NCI-H1694 (cell line): ENCODE measurements around the gene RIMBP3C.
"Not testable (repeated sequence)": the region's sequence is repeated elsewhere in the genome, so short reads cannot be mapped to it uniquely, and the experiment has no call there.

Experiments
- DNase-seq: peaks from one replicate; lab custom pipeline; 2025; lab: John Stamatoyannopoulos, UW

Gene RIMBP3C, protein sequence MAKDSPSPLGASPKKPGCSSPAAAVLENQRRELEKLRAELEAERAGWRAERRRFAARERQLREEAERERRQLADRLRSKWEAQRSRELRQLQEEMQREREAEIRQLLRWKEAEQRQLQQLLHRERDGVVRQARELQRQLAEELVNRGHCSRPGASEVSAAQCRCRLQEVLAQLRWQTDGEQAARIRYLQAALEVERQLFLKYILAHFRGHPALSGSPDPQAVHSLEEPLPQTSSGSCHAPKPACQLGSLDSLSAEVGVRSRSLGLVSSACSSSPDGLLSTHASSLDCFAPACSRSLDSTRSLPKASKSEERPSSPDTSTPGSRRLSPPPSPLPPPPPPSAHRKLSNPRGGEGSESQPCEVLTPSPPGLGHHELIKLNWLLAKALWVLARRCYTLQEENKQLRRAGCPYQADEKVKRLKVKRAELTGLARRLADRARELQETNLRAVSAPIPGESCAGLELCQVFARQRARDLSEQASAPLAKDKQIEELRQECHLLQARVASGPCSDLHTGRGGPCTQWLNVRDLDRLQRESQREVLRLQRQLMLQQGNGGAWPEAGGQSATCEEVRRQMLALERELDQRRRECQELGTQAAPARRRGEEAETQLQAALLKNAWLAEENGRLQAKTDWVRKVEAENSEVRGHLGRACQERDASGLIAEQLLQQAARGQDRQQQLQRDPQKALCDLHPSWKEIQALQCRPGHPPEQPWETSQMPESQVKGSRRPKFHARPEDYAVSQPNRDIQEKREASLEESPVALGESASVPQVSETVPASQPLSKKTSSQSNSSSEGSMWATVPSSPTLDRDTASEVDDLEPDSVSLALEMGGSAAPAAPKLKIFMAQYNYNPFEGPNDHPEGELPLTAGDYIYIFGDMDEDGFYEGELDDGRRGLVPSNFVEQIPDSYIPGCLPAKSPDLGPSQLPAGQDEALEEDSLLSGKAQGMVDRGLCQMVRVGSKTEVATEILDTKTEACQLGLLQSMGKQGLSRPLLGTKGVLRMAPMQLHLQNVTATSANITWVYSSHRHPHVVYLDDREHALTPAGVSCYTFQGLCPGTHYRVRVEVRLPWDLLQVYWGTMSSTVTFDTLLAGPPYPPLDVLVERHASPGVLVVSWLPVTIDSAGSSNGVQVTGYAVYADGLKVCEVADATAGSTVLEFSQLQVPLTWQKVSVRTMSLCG (N-terminal part only)

DNA sequence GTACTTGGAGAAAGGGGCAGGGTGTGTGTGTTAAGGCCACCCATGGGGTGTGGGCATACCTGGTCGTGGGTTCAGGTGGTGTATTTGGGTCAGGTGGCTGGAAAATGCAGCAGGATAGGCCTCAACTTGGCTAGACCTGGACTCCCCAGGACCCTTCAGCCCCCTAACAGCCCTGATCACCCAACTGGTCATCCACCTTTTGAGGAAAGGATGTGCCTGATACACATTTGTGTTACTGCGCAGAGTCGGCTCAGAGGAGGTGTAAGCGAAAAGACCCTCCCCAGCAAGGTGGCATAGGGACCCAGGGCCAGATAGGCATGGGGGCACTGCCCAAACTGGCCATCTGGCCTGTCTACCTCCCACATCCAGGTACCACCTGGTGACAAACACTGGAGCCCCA is at the start of gene RIMBP3C:
TSS of gene RIMBP3C (minus strand) at position 101 of the 400 bp plus-strand sequence. CDS start 485 bp downstream, outside the sequence.
- DNase-seq = not testable (repeated sequence)

DNA sequence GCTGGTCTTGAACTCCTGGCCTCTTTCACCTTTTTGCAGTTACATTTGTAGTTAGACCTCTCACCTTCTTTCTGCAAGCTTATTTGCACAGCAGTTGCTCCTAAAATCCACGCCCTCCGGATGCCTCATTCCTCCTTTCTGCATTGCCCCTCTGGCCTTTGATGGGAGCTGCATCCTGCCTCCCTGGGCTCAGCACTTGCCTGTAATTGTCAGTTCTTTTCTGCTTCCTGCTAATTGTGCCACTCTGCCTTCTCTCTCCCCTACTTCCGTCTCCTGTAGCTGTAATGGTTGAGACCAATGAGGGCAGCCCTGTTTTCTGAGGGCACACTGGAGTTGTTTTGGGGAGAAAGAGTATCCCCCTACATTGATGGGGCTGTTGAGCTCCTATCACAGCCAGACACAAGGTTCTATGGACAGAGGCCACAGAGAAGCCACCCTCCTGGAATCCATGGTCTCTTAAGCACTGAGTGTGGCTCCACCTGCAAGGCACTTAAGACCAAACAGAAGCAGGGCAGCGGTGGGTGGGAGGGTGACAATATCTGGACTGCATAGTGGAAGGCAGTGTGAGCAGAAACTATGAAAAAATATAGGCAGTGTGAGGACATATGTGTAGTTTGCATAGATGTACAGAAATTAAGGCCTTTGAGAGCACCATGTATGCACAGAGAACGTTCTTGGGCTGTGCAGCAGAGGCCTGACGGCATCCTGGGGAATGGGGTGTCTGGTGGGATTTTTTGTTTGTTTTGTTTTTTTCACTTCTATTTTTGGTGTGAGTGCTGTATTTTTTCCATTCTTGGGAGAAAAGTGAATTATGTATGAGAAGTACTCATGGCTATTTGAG is 48.0 kb upstream of the RIMBP3C start:
- DNase-seq = no peak

DNA sequence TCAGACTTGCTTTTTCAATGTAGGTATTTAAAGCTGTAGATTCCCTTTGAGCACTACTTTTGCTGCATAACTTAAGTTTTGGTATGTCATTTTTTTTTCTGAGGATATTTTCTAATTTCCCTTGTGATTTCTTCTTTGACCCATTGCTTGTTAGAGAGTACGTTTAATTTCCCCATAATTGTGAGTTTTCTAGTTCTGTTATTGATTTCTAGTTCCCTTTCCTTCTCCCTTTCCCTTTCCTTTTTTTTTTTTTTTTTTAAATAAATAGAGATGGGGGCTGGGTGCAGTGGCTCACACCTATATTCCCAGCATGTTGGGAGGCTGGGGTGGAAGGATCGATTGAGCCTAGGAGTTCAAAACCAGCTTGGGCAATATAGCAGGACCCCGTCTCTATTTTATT is 47.0 kb upstream of the RIMBP3C start:
- DNase-seq = no peak

DNA sequence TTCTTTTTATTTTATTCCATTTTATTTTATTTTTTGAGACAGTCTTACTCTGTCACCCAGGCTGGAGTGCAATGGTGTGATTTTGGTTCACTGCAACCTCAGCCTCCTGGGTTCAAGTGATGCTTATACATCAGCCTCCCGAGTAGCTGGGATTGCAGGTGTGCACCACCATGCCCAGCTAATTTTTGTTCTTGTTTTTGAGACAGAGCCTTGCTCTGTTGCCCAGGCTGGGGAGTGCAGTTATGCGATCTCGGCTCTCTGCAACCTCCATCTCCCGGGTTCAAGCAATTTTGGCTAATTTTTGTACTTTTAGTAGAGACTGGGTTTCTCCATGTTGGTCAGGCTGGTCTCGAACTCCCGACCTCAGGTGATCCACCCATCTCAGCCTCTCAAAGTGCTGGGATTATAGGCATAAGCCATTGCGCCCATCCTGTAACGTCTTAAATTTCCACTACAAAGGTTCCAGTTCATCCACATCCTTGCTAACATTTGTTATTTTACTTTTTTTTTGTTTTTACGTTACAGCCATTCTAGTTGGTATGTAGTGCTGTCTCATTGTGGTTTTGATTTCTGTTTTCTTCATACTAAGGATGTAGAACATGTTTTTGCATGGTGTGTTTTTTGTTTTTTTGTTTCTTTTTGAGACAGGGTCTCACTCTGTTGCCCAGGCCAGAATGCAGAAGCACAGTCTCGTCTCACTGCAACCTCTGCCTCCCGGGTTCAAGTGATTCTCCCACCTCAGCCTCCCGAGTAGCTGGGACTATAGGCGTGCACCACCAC is 45.3 kb upstream of the RIMBP3C start:
- not testable (repeated sequence) for DNase-seq

DNA sequence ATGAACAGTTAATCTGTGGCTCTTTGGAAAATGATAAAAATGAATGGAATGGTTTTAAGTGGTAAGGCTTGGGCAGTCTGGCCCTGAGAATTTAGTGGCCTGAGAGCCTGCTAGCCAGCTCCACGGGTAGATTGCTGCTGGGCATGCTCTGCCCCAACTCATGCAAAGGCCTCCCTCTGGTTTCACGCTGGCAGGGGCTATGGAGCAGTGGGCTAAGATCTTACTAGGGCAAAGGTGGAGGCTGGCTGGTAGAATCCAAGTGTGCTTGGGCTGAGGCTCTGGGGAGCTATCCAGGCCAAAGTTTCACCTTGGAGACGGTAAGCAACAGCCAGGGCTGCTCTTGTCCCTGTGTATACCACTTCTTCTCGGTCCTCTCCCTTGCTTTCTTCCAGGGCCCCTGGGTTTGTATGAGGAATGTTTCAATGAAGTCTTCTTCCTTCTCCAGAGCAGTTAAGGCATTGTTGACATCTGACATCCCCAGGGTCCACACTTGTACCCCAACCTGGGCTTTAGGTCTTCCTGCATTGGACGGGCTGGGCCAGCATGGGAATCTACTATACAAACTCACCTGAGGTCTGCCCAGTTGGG is 43.7 kb upstream of the RIMBP3C start:
- DNase-seq = no peak

DNA sequence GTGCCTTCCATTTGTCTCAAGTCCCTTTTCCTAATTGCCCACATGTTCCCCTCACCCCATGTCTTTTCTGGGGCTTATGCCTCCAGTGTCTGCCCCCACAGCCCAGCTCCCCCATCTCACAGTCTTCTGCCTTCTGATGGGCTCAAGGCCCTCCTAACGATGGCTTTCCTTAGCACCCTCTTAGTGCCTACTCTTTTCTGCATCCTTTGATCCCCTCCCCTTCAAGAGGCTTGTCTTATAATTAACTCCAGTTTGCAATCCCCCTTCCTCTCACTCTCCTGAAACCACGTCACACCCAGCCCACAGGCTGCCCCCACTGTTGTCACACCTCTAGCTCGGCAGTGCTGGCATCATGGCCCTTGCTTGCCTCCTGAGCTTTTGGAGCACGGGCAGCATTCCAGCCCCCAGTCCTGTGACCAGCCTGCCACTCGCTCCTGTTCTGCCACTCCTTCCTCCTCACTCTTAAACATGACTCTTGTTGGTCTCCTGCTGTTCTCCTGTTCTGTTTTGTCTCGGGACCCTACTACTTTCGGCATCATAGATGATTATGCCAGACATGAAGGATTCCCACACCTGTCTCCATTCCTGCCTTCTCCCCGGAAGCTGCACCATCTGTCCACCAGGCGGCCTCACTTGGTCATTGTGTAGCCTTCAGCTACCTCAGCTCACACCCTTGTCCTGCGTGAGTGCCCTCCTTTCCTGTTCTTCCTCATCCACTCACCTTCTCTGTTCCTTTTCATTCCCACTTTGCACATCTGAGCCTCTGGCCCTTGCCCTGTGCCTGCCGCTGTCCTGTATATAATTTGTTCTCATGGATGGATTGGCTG is 42.4 kb upstream of the RIMBP3C start:
- no peak for DNase-seq

DNA sequence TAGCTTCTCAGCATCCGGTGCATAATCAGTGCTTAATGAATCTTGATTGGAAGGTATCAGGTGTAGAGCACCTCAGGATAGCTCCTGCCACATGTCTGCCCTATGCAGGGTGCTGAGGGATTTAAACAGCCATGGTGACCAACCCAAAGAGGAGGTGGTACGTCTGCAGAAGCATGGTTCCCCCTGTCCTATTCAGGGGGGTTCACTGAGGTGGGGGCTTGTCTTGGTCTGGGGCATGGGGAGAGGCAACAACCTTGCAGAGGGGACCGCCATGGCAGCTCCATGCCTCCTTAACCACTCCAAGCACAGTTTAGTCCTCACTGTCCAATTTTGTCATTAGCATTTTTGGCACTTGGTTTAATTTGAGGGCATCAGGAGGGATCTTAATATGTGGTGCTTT is 41.2 kb upstream of the RIMBP3C start:
- no peak for DNase-seq

DNA sequence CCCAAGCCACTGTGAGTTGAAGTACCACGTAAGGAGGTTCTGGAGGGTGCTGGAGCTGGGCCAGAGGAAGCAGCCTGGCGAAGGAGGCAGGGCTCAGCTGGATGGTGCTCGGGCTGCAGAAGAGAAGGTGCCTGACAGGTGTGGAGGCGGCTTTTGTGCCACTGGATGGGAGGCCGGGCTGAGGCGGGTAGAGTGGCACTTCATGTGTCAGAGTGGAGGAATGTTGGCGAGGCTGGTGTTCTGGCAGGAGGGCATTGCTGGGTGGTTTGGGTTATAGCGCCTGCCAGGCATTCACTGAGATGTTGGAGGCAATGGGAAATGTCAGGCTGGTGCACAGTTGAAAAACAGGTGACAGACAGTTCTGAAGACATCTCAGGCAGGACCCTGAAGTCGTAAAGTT is 40.4 kb upstream of the RIMBP3C start:
- DNase-seq = no peak

DNA sequence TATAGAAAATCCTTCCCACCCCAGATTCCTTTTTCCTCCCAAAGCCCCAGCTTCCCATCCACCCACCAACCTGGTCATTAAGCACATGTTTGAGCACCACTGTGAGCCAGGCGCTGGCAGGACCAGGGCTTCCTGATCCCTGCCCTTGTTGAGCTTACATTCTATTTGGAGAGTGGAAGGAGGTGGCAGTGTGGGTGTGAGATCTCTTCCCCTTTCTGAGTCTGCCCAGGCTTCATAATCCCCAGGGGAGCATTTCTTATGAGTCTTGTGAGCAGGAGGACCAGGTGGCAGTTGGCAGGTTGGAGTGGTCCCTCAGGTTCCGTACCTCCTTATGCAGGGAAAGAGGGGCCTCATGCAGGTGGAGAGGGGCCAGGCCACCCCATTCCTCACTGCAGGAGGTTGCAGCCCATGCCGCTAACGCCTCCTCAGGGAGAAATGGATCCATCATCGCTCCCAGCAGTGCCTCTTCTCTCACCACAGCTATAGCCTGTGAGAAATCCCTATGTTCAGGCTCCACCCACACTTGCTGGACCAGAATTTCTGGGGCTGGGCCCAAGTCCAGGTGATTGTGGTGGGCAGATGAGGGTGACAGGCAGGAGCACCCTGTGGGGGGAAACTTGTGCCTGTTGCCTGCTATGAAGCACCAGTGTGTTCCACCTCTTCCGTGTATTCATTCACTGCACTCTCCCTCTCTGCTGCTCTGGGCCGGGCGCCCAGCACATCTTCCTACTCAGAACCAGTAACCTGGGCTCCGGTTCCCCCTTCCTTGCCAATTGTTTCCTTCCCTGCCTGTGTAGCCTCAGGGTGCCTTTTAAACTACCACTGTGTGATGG is 39.8 kb upstream of the RIMBP3C start:
- no peak for DNase-seq

DNA sequence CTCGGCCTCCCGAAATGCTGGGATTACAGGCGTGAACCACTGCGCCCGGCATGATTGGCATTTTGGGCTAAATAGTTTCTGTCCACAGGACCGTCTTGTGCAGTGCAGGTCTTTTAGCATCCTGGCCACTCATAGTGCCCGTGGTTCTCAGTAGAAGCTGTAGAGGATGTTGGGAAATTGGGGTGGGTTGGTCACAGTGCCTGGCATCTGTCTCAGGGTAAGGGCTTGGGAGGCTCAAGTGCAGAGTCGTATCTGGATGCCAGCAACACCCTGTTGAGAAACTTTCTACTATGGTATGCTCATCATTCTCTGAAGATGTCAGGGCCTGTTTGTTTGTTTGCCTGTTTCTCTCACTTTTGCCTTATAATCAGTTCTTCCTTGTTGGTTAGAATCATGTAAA is 38.1 kb upstream of the RIMBP3C start:
- no peak for DNase-seq

DNA sequence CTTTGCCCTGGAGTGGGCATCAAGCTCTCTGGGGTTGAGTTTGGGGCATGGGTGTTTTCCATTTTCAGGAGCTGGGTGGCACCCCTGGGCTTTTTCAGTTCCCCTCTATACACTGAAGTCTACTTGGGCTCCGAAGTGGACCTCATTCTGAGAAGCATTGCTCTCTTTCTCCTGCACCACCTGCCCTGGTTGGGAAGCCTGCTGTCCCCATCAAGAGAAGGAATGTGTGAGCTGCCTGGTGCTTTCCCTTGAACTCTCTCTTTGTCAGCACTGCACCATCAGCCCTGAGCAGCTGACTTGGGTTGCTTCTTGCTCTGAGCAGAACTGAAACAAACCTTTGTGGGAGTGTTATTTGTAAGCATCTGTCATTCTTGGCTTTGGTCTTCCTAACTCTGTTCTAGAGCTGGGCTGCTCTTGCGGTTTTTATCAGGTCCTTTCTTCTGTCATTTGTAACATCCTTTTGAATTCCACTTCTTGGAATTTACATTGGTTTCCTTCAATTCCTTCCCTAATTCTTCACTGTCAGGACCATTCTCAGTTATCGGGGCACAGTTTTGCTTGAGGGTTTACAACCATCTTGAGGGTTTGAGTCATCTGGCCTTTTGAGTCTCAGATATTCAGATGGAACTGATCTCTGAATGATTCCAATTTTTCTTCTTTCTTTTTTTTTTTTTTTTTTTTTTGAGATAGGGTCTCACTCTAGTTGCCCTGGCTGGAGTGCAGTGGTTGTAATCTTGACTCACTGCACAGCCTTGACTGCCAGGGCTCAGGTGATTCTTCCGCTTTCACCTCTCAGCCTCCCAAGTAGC is 36.7 kb upstream of the RIMBP3C start:
- peak; percentile 18 for DNase-seq

DNA sequence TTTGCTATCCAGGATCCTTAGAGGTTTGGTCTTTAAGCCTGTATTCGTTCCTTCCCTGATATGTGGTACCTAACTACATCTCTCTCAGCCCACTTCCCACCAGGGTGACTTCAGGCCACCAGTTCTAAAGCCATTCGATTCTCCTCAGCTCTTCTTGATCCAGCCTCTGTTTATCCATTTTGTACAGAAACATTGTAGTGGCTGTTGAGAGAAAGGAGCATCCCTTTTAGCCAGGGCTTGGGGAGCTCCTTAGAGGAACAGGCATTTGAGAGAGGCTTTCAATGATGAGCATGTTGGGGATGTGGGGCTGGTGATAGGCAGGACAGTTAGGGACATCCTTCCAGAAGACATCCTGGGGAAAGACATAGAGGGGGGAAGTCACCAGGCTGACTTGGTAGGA is 34.1 kb upstream of the RIMBP3C start:
- DNase-seq = no peak

DNA sequence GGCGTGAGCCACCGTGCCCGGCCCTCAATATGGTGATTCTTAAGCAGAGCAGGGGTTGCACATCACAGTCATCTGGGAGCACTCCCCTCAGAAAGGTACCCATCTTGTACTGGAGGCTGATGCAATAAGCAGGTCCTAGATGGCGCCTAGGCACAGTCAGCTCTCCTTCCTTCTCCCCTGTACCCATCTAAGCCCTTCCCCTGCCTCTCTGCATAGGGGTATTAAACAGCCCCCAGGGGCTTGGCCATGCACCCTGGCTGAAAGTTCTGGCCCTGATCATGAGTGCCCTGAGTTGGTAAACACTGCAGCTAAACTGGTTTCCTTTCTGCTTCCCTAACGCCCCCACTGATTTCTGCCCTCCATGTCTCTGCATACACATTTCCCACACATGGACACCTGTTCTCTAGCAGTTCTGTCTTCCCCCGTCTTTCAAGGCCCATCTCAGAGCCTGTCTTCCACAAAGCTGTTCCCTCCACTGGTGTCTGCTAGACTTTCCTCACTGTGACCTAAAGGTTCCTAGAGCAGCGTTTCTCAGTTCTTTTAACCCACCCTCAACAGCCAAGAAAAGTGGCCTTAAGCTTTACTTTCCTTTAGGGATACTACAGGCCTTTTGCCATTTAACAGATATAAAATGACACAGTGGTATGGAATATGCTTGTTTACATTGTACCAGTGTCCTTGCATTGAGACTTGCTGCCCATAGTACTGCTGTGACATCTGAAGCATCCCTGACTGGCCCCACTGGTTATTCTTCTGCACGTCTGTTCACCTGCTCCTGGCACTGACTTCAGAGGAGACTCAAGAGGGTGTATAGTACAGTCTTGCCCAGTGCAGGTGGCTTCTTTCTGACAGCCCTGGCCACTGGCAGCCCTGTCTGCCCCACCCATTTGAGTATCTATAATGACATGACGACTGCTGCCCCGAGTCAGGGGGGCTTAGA is 31.8 kb upstream of the RIMBP3C start:
- no peak for DNase-seq

DNA sequence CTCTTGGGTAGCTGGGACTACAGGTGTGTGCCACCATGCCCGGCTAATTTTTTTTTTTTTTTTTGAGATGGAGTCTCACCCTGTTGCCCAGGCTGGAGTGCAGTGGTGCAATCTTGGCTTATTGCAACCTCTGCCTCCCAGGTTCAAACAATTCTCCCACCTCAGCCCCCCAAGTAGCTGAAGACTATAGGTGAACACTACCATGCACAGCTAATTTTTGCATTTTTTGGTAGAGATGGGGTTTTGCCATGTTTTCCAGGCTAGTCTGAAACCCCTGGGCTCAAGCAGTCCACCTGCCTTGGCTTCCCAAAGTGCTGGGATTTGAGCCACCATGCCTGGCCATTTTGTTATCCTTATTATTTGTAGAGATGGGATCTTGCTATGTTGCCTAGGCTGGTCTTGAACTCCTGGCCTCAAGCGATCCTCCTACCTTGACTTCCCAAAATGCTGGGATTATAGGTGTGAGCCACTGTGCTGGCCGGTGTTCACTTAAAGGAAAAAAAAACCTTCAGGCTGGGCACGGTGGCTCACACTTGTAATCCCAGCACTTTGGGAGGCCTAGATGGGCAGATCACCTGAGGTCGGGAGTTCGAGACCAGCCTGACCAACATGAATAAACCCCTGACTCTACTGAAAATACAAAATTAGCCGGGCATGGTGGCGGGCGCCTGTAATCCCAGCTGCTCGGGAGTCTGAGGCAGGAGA is 29.9 kb upstream of the RIMBP3C start:
- DNase-seq = not testable (repeated sequence)

DNA sequence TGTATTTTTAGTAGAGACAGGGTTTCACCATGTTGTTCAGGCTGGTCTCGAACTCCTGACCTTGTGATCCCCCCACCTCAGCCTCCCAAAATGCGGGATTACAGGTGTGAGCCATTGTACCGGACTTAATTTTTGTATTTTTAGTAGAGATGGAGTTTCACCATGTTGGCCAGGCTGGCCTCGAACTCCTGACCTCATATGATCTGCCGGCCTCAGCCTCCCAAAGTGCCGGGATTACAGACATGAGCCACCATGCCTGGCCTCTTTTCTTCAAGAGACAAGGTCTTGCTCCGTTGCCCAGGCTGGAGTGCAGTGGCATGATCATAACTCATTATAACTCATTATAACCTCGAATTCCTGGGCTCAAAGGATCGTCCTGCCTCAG is 29.4 kb upstream of the RIMBP3C start:
- not testable (repeated sequence) for DNase-seq

DNA sequence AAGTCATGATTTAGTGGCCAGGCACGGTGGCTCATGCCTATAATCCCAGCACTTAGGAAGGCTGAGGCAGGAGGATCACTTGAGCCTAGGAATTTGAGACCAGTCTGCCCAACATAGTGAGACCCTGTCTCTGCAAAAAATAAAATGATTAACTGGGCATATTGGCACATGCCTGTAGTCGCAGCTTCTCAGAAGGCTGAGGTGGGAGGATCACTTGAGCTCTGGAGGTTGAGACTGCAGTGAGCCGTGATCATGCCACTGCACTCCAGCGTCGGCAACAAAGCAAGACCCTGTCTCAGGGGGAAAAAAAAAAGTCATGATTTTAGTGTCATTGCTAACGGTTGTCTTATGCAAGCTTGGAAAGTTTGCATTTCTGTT is 28.2 kb upstream of the RIMBP3C start:
- no peak for DNase-seq
